HepG2 (cell line): ENCODE results near the gene MEF2D. TPM values are rescaled to one million over a fixed set of nuclear protein-coding genes. Genes with fewer than 3 reads are reported as not detected.

ENCODE experiments used
- ATAC-seq: fragments of 200-7000 bp; cut with Tn5 transposase; 3 replicates; pipeline ENCODE4 v1.9.1; 2020; ENCODE audit warnings: mild to moderate bottlenecking, moderate library complexity
- BruUV-seq: library from RNA; stranded (reverse); fragments of 400-500 nt; replicated peaks from 2 replicates; lab custom pipeline; 2021; lab: Mats Ljungman, UMichigan
- CTCF ChIA-PET: fragments of 300-600 bp; formaldehyde crosslinking; extraction: SDS; loops from one replicate; lab custom pipeline; 2021; ENCODE audit warnings: low total read pairs, inconsistent platforms, low intra/inter-chr PET ratio; lab: Yijun Ruan, JAX
- POLR2A ChIA-PET: fragments of 350-600 bp; sonication (Branson Sonifier 250); formaldehyde crosslinking; loops from one replicate; lab custom pipeline; 2020; ENCODE audit warnings: antibody characterized with exemption, inconsistent platforms; lab: Yijun Ruan, JAX
- DNase-seq: peaks from one replicate; pipeline ENCODE4 v3.0.0-alpha.2; 2015; ENCODE audit warnings: low spot score
- FAIRE-seq: peaks from 3 replicates; lab custom pipeline; 2011; peaks lifted over from hg19 to GRCh38; lab: Jason Lieb, UNC
- H2AFZ ChIP-seq: one replicate; pipeline ENCODE4 v1.6.1; 2011; ENCODE audit warnings: low read length, inconsistent platforms
- H3K27ac ChIP-seq: fragments of 300-600 bp; 3 replicates; pipeline ENCODE4 v1.8.0; 2011; ENCODE audit warnings: mixed run types, mild to moderate bottlenecking, mixed read lengths, low read length, inconsistent platforms; ENCODE audit not compliant: insufficient read depth; ENCODE audit errors: extremely low read length
- H3K27me3 ChIP-seq, 2 experiments: fragments of 200-600 bp in 1 of 2; 2 replicates in 1 of 2; 3 replicates in 1 of 2; pipeline versions ENCODE4 v1.6.0 to v1.8.0; 2011; ENCODE audit warnings: low read length in 2 of 2, mild to moderate bottlenecking in 2 of 2, moderate library complexity in 2 of 2, inconsistent platforms in 1 of 2; ENCODE audit not compliant: insufficient read depth in 2 of 2, control insufficient read depth in 1 of 2
- H3K36me3 ChIP-seq, 2 experiments: fragments of 200-600 bp in 1 of 2; replicated peaks in 1 of 2; 2 replicates in 1 of 2; 3 replicates in 1 of 2; pipeline versions ENCODE4 v1.5.1 to v1.8.0; 2011; ENCODE audit warnings: low read length in 2 of 2, inconsistent platforms in 1 of 2; ENCODE audit not compliant: insufficient read depth in 2 of 2, control insufficient read depth in 1 of 2
- H3K4me1 ChIP-seq: 2 replicates; pipeline ENCODE4 v1.5.1; 2012; ENCODE audit warnings: low read length, inconsistent platforms; ENCODE audit not compliant: insufficient read depth
- H3K4me2 ChIP-seq: 2 replicates; pipeline ENCODE4 v1.6.0; 2011; ENCODE audit warnings: low read depth, low read length, inconsistent platforms
- H3K4me3 ChIP-seq, 3 experiments: fragments of 200-600 bp in 1 of 3; sonication (generic), shearing (Covaris generic) in 1 of 3; replicated peaks in 1 of 3; 2 replicates each; pipeline ENCODE4 v1.5.1; 2011 to 2016; ENCODE audit warnings: low read length in 3 of 3, inconsistent platforms in 2 of 3, low read depth in 2 of 3, mild to moderate bottlenecking in 2 of 3, control low read depth in 1 of 3, mixed read lengths in 1 of 3; ENCODE audit not compliant: insufficient read depth in 1 of 3
- H3K79me2 ChIP-seq: one replicate; pipeline ENCODE4 v1.6.1; 2011; ENCODE audit warnings: low read length, inconsistent platforms; ENCODE audit not compliant: insufficient read depth
- H3K9ac ChIP-seq: 2 replicates; pipeline ENCODE4 v1.6.0; 2011; ENCODE audit warnings: mild to moderate bottlenecking, low read depth, low read length, inconsistent platforms; ENCODE audit not compliant: insufficient read depth
- H3K9me3 ChIP-seq: 2 replicates; pipeline ENCODE4 v1.5.1; 2012; ENCODE audit warnings: mild to moderate bottlenecking, low read length
- H4K20me1 ChIP-seq: 2 replicates; pipeline ENCODE4 v1.6.0; 2011; ENCODE audit warnings: inconsistent platforms, mild to moderate bottlenecking, low read length, moderate library complexity; ENCODE audit not compliant: insufficient read depth
- AKAP8 ChIP-seq: sonication (generic); formaldehyde crosslinking; IDR thresholded peaks from 2 replicates; pipeline ENCODE4 v1.5.1; 2020; ENCODE audit warnings: mild to moderate bottlenecking, missing genetic modification reagents
- KLF15 ChIP-seq: sonication (generic); formaldehyde crosslinking; IDR thresholded peaks from 2 replicates; pipeline ENCODE4 v1.8.1; 2023; ENCODE audit warnings: borderline replicate concordance, mild to moderate bottlenecking, inconsistent platforms, missing genetic modification reagents, mixed read lengths
- NCOA1 ChIP-seq: sonication (generic); formaldehyde crosslinking; IDR thresholded peaks from 2 replicates; pipeline ENCODE4 v1.9.0; 2021; ENCODE audit warnings: missing genetic modification reagents
- PHF21A ChIP-seq: sonication (generic); formaldehyde crosslinking; IDR thresholded peaks from 2 replicates; pipeline ENCODE4 v1.5.0; 2020; ENCODE audit warnings: mild to moderate bottlenecking, missing genetic modification reagents
- POLR2A ChIP-seq, 2 experiments: IDR thresholded peaks; 2 replicates each; pipeline ENCODE4 v1.6.1; 2011; ENCODE audit warnings: low read depth in 2 of 2, low read length in 2 of 2, mild to moderate bottlenecking in 1 of 2, moderate library complexity in 1 of 2; ENCODE audit not compliant: insufficient read depth in 1 of 2
- ZNF33B ChIP-seq: sonication (generic); formaldehyde crosslinking; IDR thresholded peaks from 2 replicates; pipeline ENCODE4 v1.5.1; 2020; ENCODE audit warnings: mild to moderate bottlenecking, missing genetic modification reagents
- ZNF451 ChIP-seq: sonication (generic); formaldehyde crosslinking; IDR thresholded peaks from 2 replicates; pipeline ENCODE4 v1.5.0; 2020; ENCODE audit warnings: mild to moderate bottlenecking, missing genetic modification reagents
- ZNF530 ChIP-seq: sonication (generic); formaldehyde crosslinking; IDR thresholded peaks from 2 replicates; pipeline ENCODE4 v1.5.0; 2020; ENCODE audit warnings: low read depth, mild to moderate bottlenecking, missing genetic modification reagents
- ZNF589 ChIP-seq: sonication (generic); formaldehyde crosslinking; conservative IDR thresholded peaks from 2 replicates; pipeline ENCODE4 v1.8.0; 2022; ENCODE audit warnings: mild to moderate bottlenecking, moderate library complexity, missing genetic modification reagents
- ZNF605 ChIP-seq: sonication (generic); formaldehyde crosslinking; IDR thresholded peaks from 2 replicates; pipeline ENCODE4 v1.8.0; 2022; ENCODE audit warnings: mild to moderate bottlenecking, missing genetic modification reagents
- ZNF768 ChIP-seq: sonication (generic); formaldehyde crosslinking; IDR thresholded peaks from 2 replicates; pipeline ENCODE4 v1.4.0; 2020; ENCODE audit warnings: missing genetic modification reagents
- WGBS: methylation state at CpG from one replicate; pipeline ENCODE4 v1.1.6; 2017; ENCODE audit warnings: low lambda C conversion rate; 5-methylcytosine and 5-hydroxymethylcytosine counted together
- in situ Hi-C: cut with HindIII; loops from 2 replicates; pipeline ENCODE4 v1.10.0; 2017; ENCODE audit warnings: low pct_unique_long_range_greater_than_20kb; ENCODE audit not compliant: extremely low pct_ligation_motif_present
- intact Hi-C: fragments of 100-400 bp; cut with micrococcal nuclease; formaldehyde crosslinking; loops from one replicate; pipeline ENCODE4 v1.10.0; 2022; ENCODE audit not compliant: unreplicated experiment
- polyA plus RNA-seq, 8 experiments: library from polyadenylated mRNA; depleted of rRNA in 3 of 8; stranded (reverse) in 7 of 8; unstranded in 1 of 8; fragments of >200 nt; fragmentation: Illumina TruSeq in 4 of 8; extraction: Trizol in 4 of 8; gene quantifications; 2 replicates each; pipeline versions ENCODE4 v1.2.1 to v1.2.3, GENCODE V29; 2011 to 2016; ENCODE audit warnings: low read depth in 4 of 8, missing spikeins in 1 of 8, mixed read lengths in 1 of 8; ENCODE audit not compliant: insufficient read depth in 1 of 8
- total RNA-seq, 5 experiments: library from RNA; depleted of rRNA; stranded (reverse); fragments of >200 nt; fragmentation: Illumina TruSeq; extraction: Trizol; gene quantifications; 2 replicates each; pipeline ENCODE4 v1.2.3, GENCODE V29; 2016; ENCODE audit warnings: low read depth in 1 of 5

Gene MEF2D
- total and polyA plus RNA-seq, 2 of the 13 experiments (the other 11 are each of a cell fraction or from before 2014, with no cell fraction given), result 1.6 to 3.9 TPM

GRCh38 chr1:156504438-156504813, 3.9 kb upstream of the MEF2D start:
- CTCF ChIA-PET, result no interaction called here
- Histone ChIP-seq H3K4me1 (peaks cover 48% of the 10 kb centered on the region), H3K9me3 (no peaks in the 10 kb centered on the region), H4K20me1 (peaks cover 2% of the 10 kb centered on the region; the same call in 1 of the 2 replicates), H3K27me3 (peaks cover 2 to 36% of the 10 kb centered on the region in 2 experiments; a peak in 4 of 5 replicates), H3K27ac (no peak overlapping the region), H3K4me2 (peak overlapping the region; percentile 93), H3K36me3 (no peaks in the 10 kb centered on the region), H3K4me3 (peak overlapping the region; percentile 28 to 73 (median 51)), H2AFZ (no peak overlapping the region), H3K79me2 (peaks cover 6% of the 10 kb centered on the region), H3K9ac (peak overlapping the region; percentile 52)
- POLR2A ChIA-PET, result interaction anchor here (0.7 to 2.2 kb wide), 12 partner anchors 9 to 157 kb away, joined by 3 to 37 read pairs (median 5); no protein-coding TSS in a partner anchor
- no TSS peak for BruUV-seq
- in situ Hi-C loops, result loop anchor here (5.0 kb wide), 1 partner anchor 47 kb away; no protein-coding TSS in a partner anchor
- ATAC-seq, result peak; percentile 7
- no peak for FAIRE-seq
- intact Hi-C loops, result loop anchor here (2.0 to 5.0 kb wide), 2 partner anchors 34 to 78 kb away; no protein-coding TSS in a partner anchor
- DNase-seq, result no peak
- TF ChIP-seq ZNF589 (CRISPR knock-in tag), result 0 out of 2 replicates have a peak, but pooled peaks have one; percentile 4
- no peak for TF ChIP-seq ZNF768 (CRISPR knock-in tag)
- TF ChIP-seq PHF21A (CRISPR knock-in tag), result peak; percentile 5
- TF ChIP-seq KLF15 (CRISPR knock-in tag), result no peak
- 0 out of 2 replicates have a peak, but pooled peaks have one; percentile 25 for TF ChIP-seq ZNF605 (CRISPR knock-in tag)
- 0 out of 4 replicates have a peak, but pooled peaks of 1 of the 2 experiments have one; percentile 0 for TF ChIP-seq POLR2A (IDR thresholded peaks at IDR 0.05; ENCODE audit: insufficient read depth in 1 of 2, low read depth in 2 of 2, low read length in 2 of 2)
- TF ChIP-seq ZNF530 (CRISPR knock-in tag), result no peak
- no peak for TF ChIP-seq ZNF451 (CRISPR knock-in tag)
- TF ChIP-seq AKAP8, result no peak
- no peak for TF ChIP-seq NCOA1 (CRISPR knock-in tag)
- TF ChIP-seq ZNF33B (CRISPR knock-in tag), result 0 out of 2 replicates have a peak, but pooled peaks have one; percentile 2
- 6% methylated on average over 4 of the region's 5 CpGs for WGBS
